Lower leg skin (tissue), 3 donors: ENCODE data around the gene CPVL.

Source experiments
- CTCF ChIP-seq, 3 donors: fragments of 450-650 bp; IDR thresholded peaks; one replicate each; pipeline ENCODE4 v1.5.1; 2016; ENCODE audit warnings: antibody characterized with exemption in 3 of 3, mild to moderate bottlenecking in 3 of 3, moderate library complexity in 2 of 3
- POLR2A ChIP-seq, 2 donors: fragments of 450-650 bp; IDR thresholded peaks; one replicate each; pipeline ENCODE4 v1.6.1; 2016 to 2017; ENCODE audit warnings: antibody characterized with exemption in 2 of 2, mild to moderate bottlenecking in 1 of 2, moderate library complexity in 1 of 2

- TF ChIP-seq CTCF (IDR thresholded peaks at IDR 0.05) (no peak), POLR2A (IDR thresholded peaks at IDR 0.05) (no peak)
Measured at GRCh38 chr7:29096446-29096730, 49.9 kb downstream of the CPVL start.
